GM12872 (cell line): ENCODE results near the gene FSTL4.

Source experiments
- CTCF ChIP-seq: IDR thresholded peaks from 3 replicates; pipeline ENCODE4 v1.5.1; 2011; ENCODE audit warnings: low read depth, mild to moderate bottlenecking, low read length, moderate library complexity; ENCODE audit not compliant: insufficient read depth

Gene FSTL4

GRCh38 chr5:133455676-133456075 lies 156.7 kb downstream of the FSTL4 start:
- no peak for TF ChIP-seq CTCF

- TF ChIP-seq CTCF: no peak
Measured at GRCh38 chr5:133454442-133454841, 157.9 kb downstream of the FSTL4 start.

- no peak for TF ChIP-seq CTCF
Measured at GRCh38 chr5:133453831-133454230, 158.5 kb downstream of the FSTL4 start.

- no peak for TF ChIP-seq CTCF
Measured at GRCh38 chr5:133453084-133453780, 159.1 kb downstream of the FSTL4 start.

GRCh38 chr5:133451926-133452325 lies 160.4 kb downstream of the FSTL4 start:
- TF ChIP-seq CTCF: no peak

GRCh38 chr5:133450286-133450685 lies 162.1 kb downstream of the FSTL4 start:
- no peak for TF ChIP-seq CTCF

GRCh38 chr5:133449181-133449580 lies 163.2 kb downstream of the FSTL4 start:
- no peak for TF ChIP-seq CTCF
